RWPE1 (cell line): ENCODE results near the gene CTDNEP1.

Experiments
- CTCF ChIA-PET: fragments of 350-600 bp; sonication (Branson Sonifier 250); formaldehyde crosslinking; extraction: SDS; loops from one replicate; lab custom pipeline; 2021; lab: Yijun Ruan, JAX
- POLR2A ChIA-PET: fragments of 400-600 bp; formaldehyde crosslinking; extraction: SDS; loops from one replicate; lab custom pipeline; 2020; ENCODE audit warnings: antibody characterized with exemption; ENCODE audit not compliant: low non-redundant PET; lab: Yijun Ruan, JAX
- DNase-seq: peaks from one replicate; pipeline ENCODE4 v3.0.0; 2012; ENCODE audit warnings: low spot score
- H3K27ac ChIP-seq: fragments of 450-650 bp; 2 replicates; pipeline ENCODE4 v1.5.1; 2017
- TF ChIP-seq, protein P1 (sequence below): fragments of 450-650 bp; conservative IDR thresholded peaks from 2 replicates; pipeline ENCODE4 v1.5.1; 2017; ENCODE audit warnings: low read depth, mild to moderate bottlenecking

CTDNEP1 gene

DNA sequence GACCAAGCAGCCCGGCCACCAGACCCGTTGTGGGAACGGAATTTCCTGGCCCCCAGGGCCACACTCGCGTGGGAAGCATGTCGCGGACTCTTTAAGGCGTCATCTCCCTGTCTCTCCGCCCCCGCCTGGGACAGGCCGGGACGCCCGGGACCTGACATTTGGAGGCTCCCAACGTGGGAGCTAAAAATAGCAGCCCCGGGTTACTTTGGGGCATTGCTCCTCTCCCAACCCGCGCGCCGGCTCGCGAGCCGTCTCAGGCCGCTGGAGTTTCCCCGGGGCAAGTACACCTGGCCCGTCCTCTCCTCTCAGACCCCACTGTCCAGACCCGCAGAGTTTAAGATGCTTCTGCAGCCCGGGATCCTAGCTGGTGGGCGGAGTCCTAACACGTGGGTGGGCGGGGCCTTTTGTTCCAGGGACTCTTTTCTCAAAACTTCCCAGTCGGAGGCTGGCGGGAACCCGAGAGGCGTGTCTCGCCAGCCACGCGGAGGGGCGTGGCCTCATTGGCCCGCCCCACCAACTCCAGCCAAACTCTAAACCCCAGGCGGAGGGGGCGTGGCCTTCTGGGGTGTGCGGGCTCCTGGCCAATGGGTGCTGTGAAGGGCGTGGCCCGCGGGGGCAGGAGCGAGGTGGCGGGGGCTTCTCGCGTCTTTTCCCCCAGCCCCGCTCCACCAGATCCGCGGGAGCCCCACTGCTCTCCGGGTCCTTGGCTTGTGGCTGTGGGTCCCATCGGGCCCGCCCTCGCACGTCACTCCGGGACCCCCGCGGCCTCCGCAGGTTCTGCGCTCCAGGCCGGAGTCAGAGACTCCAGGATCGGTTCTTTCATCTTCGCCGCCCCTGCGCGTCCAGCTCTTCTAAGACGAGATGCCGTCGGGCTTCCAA lies 29.8 kb upstream of the CTDNEP1 start, which contains the start of gene SLC2A4:
SLC2A4 (plus strand) TSS at position 645 of the 879 bp plus-strand sequence; CDS start at position 862, 217 bp downstream.
- H3K27ac ChIP-seq = peak within 1 kb of the TSS; percentile 81
- POLR2A ChIA-PET = interaction anchor here (0.7 to 1.0 kb wide), 4 partner anchors 12 to 31 kb away, joined by 3 to 5 read pairs (median 4); no protein-coding TSS in a partner anchor
- CTCF ChIA-PET = interaction anchor here (0.6 to 4.4 kb wide), 7 partner anchors 10 to 152 kb away, joined by 3 to 48 read pairs (median 4); no protein-coding TSS in a partner anchor
- DNase-seq = peak; percentile 98
- TF ChIP-seq, protein P1, sequence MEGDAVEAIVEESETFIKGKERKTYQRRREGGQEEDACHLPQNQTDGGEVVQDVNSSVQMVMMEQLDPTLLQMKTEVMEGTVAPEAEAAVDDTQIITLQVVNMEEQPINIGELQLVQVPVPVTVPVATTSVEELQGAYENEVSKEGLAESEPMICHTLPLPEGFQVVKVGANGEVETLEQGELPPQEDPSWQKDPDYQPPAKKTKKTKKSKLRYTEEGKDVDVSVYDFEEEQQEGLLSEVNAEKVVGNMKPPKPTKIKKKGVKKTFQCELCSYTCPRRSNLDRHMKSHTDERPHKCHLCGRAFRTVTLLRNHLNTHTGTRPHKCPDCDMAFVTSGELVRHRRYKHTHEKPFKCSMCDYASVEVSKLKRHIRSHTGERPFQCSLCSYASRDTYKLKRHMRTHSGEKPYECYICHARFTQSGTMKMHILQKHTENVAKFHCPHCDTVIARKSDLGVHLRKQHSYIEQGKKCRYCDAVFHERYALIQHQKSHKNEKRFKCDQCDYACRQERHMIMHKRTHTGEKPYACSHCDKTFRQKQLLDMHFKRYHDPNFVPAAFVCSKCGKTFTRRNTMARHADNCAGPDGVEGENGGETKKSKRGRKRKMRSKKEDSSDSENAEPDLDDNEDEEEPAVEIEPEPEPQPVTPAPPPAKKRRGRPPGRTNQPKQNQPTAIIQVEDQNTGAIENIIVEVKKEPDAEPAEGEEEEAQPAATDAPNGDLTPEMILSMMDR = no peak

DNA sequence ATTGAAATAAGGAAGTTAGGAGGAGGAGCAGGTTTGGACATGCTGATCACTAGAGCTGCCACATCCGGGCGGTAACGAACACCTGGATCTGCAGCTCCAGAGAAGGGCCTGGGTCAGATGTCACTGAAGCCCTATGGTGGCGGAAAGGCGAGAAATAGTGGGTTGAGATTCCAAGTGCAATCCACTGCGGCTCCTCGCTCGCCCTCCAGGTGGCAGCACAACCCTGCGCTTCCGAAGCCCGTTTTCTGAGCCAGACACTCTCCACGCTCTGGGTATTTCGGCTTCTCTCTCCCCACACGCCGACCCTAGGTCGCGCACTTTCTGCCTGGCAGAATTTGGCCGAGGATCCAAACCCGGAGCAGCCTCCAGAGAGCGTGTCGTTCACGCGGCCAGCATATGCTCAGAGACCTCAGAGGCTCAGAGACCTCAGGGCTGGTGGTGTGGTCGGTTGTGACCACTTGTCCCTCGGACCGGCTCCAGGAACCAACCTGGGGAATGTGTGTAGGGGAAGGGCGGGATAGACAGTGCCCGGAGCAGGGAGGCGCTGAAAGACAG lies 29.1 kb upstream of the CTDNEP1 start:
- CTCF ChIA-PET = interaction anchor here (0.5 to 4.4 kb wide), 9 partner anchors 10 to 92 kb away, joined by 3 to 48 read pairs (median 3); partner anchors contain the start of gene DVL2
- POLR2A ChIA-PET = interaction anchor here (0.8 to 1.0 kb wide), 3 partner anchors 13 to 31 kb away, joined by 3 to 5 read pairs (median 4); no protein-coding TSS in a partner anchor
- peak; percentile 77 for DNase-seq
- H3K27ac ChIP-seq = peak overlapping the region; percentile 81
- TF ChIP-seq, protein P1 = peak; percentile 93

DNA sequence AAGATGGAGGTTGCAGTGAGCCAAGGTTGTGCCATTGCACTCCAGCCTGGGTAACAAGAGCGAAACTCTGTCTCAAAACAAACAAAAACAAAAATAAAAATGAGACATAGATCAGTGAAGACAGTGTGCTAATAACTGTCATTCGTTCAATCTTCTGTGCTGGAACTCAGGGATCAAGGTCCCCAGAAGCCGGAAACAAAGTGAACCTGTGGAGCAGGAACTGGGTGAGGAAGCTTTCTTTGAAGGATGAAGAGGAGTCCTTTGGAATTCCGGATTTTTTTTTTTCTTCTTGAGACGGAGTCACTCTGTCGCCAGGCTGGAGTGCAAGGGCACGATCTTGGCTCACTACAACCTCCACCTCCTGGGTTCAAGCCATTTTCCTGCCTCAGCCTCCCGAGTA lies 27.9 kb upstream of the CTDNEP1 start:
- POLR2A ChIA-PET = no interaction called here
- DNase-seq = no peak
- CTCF ChIA-PET = interaction anchor here (0.6 to 4.4 kb wide), 4 partner anchors 11 to 45 kb away, joined by 3 to 48 read pairs (median 4); partner anchors contain the start of gene DVL2
- TF ChIP-seq, protein P1 = no peak
- H3K27ac ChIP-seq = peak overlapping the region; percentile 81

DNA sequence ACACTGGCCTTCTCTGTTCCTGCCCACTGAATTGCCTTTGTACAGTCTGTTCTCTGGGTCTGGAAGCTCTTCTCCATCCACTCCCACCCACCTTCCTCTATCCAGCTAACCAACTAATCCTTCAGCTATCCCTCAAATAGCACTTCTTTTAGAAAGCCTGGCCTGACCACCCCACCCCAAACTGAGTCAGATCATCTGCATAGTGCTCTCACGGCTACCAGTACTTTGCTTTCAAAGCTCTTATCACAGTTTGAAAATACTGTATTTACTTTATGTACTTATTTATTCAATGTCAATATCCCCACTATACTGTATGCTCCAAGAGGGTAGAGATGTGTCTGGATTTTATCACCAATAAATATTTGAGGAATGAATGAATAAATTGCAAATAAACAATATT lies 15.2 kb upstream of the CTDNEP1 start:
- TF ChIP-seq, protein P1 = no peak
- no peak overlapping the region for H3K27ac ChIP-seq
- ChIA-PET POLR2A (interaction anchor here (0.7 kb wide), 1 partner anchor 70 kb away, joined by 3 read pairs; the partner anchor contains the start of gene ACAP1), CTCF (interaction anchor here (0.6 kb wide), 1 partner anchor 14 kb away, joined by 4 read pairs; no protein-coding TSS in a partner anchor)
- no peak for DNase-seq

GRCh38 chr17:7263801-7264078 lies 12.2 kb upstream of the CTDNEP1 start:
- peak overlapping the region; percentile 40 for H3K27ac ChIP-seq
- CTCF ChIA-PET = interaction anchor here (0.6 to 0.7 kb wide), 2 partner anchors 32 to 66 kb away, joined by 3 to 5 read pairs; no protein-coding TSS in a partner anchor
- TF ChIP-seq, protein P1 = no peak
- DNase-seq = no peak
- POLR2A ChIA-PET = interaction anchor here (1.1 kb wide), 1 partner anchor 66 kb away, joined by 3 read pairs; no protein-coding TSS in a partner anchor
